HFF-Myc (cell line): Measurements from ENCODE around the gene LONP1.

Source experiments
- DNase-seq: peaks from one replicate; pipeline ENCODE4 v3.0.0-alpha.2; 2011; ENCODE audit warnings: low read depth; ENCODE audit errors: extremely low read depth
- H3K4me3 ChIP-seq: replicated peaks from 2 replicates; pipeline ENCODE4 v1.5.1; 2011; ENCODE audit warnings: low read depth, mild to moderate bottlenecking, control low read depth, low read length
- CTCF ChIP-seq: IDR thresholded peaks from 2 replicates; pipeline ENCODE4 v1.5.1; 2012; ENCODE audit warnings: mild to moderate bottlenecking, low read depth, low read length, control low read depth; ENCODE audit errors: missing control alignments

Gene LONP1

GRCh38 chr19:5686326-5686646, 33.7 kb downstream of the LONP1 start:
- DNase-seq = no peak
- TF ChIP-seq CTCF = no peak
- peak overlapping the region; percentile 47 for H3K4me3 ChIP-seq

GRCh38 chr19:5684694-5685430, 35.1 kb downstream of the LONP1 start:
- H3K4me3 ChIP-seq = no peak overlapping the region
- no peak for TF ChIP-seq CTCF
- no peak for DNase-seq

GRCh38 chr19:5683177-5683886, 36.6 kb downstream of the LONP1 start:
- no peak overlapping the region for H3K4me3 ChIP-seq
- DNase-seq = no peak
- TF ChIP-seq CTCF = no peak

GRCh38 chr19:5682107-5682482, 37.9 kb downstream of the LONP1 start:
- no peak for TF ChIP-seq CTCF
- DNase-seq = no peak
- H3K4me3 ChIP-seq = no peak overlapping the region

GRCh38 chr19:5681391-5682106, 38.4 kb downstream of the LONP1 start:
- no peak for TF ChIP-seq CTCF
- DNase-seq = no peak
- peak overlapping the region; percentile 99 for H3K4me3 ChIP-seq

- DNase-seq = peak; percentile 95
- TF ChIP-seq CTCF = no peak
- peak within 1 kb of the TSS; percentile 99 for H3K4me3 ChIP-seq
These were observed 39.2 kb downstream of the LONP1 start, which contains the start of the genes HSD11B1L and MICOS13 for GRCh38 chr19:5680437-5681368. Gene HSD11B1L (plus strand): TSS chr19:5681027. CDS start chr19:5684833, 3,806 bp downstream. Gene MICOS13 (minus strand): TSS chr19:5680516. CDS start chr19:5680486, 30 bp downstream.
